Measurements from ENCODE around the gene KDM6A.

DNA sequence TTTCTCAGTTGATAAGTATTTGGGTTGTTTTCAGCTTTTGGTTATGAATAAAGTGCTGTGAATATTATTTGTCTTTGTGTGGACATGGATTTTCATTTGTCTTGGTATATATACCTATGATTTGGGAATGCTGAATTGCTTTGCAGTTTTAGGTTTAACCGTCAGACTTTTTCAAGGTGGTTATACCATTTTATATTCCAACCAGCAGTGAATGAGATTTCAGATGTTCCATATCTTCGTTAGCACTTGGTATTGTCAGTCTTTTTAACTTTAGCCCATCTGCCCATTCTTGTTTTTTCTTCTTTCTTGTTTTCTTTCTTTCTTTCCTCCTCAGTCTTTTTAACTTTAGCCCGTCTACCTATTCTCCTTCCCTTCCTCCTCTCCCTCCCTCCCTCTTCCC lies 106.0 kb downstream of the KDM6A start:
- TF ChIP-seq, protein P1, sequence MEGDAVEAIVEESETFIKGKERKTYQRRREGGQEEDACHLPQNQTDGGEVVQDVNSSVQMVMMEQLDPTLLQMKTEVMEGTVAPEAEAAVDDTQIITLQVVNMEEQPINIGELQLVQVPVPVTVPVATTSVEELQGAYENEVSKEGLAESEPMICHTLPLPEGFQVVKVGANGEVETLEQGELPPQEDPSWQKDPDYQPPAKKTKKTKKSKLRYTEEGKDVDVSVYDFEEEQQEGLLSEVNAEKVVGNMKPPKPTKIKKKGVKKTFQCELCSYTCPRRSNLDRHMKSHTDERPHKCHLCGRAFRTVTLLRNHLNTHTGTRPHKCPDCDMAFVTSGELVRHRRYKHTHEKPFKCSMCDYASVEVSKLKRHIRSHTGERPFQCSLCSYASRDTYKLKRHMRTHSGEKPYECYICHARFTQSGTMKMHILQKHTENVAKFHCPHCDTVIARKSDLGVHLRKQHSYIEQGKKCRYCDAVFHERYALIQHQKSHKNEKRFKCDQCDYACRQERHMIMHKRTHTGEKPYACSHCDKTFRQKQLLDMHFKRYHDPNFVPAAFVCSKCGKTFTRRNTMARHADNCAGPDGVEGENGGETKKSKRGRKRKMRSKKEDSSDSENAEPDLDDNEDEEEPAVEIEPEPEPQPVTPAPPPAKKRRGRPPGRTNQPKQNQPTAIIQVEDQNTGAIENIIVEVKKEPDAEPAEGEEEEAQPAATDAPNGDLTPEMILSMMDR (IDR thresholded peaks at IDR 0.05; ENCODE audit: low read length): no peak
- TF ChIP-seq EZH2 (IDR thresholded peaks at IDR 0.05; ENCODE audit: borderline replicate concordance, low read length): no peak
